DMS153 treated with DMSO at 0.1 percent for 48 hours (cell line): ENCODE results near the gene HMG20A.

Source experiments
- DNase-seq: peaks from one replicate; lab custom pipeline; 2025; ENCODE audit not compliant: unreplicated experiment; lab: John Stamatoyannopoulos, UW

HMG20A gene

GRCh38 chr15:77515613-77516012 lies 94.9 kb downstream of the HMG20A start:
- DNase-seq = no peak

- DNase-seq = no peak
Observed at GRCh38 chr15:77516076-77516475, 95.4 kb downstream of the HMG20A start.

- DNase-seq = no peak
Observed at GRCh38 chr15:77516786-77517185, 96.1 kb downstream of the HMG20A start.

- DNase-seq = no peak
Observed at GRCh38 chr15:77517579-77517978, 96.9 kb downstream of the HMG20A start.

- DNase-seq = no peak
Observed at GRCh38 chr15:77518458-77518857, 97.8 kb downstream of the HMG20A start.

- DNase-seq = no peak
Observed at GRCh38 chr15:77519540-77519939, 98.9 kb downstream of the HMG20A start.

GRCh38 chr15:77521206-77521605 lies 100.5 kb downstream of the HMG20A start:
- DNase-seq = no peak

GRCh38 chr15:77525400-77525811 lies 104.7 kb downstream of the HMG20A start:
- no peak for DNase-seq

- no peak for DNase-seq
Observed at GRCh38 chr15:77525907-77526594, 105.4 kb downstream of the HMG20A start.

GRCh38 chr15:77526595-77527163 lies 106.0 kb downstream of the HMG20A start:
- no peak for DNase-seq

GRCh38 chr15:77527164-77527778 lies 106.6 kb downstream of the HMG20A start:
- no peak for DNase-seq

GRCh38 chr15:77527831-77528231 lies 107.1 kb downstream of the HMG20A start:
- DNase-seq = no peak

GRCh38 chr15:77528290-77528967 lies 107.7 kb downstream of the HMG20A start:
- no peak for DNase-seq

GRCh38 chr15:77528968-77529319 lies 108.3 kb downstream of the HMG20A start:
- DNase-seq = no peak

- DNase-seq = no peak
Observed at GRCh38 chr15:77529394-77530159, 108.9 kb downstream of the HMG20A start.

- DNase-seq = no peak
Observed at GRCh38 chr15:77530576-77530975, 109.9 kb downstream of the HMG20A start.

GRCh38 chr15:77531191-77532000 lies 110.7 kb downstream of the HMG20A start:
- DNase-seq = no peak

- no peak for DNase-seq
Observed at GRCh38 chr15:77532067-77532710, 111.5 kb downstream of the HMG20A start.

- DNase-seq = no peak
Observed at GRCh38 chr15:77532846-77533245, 112.2 kb downstream of the HMG20A start.
